ENCODE results near the gene SGMS2.

DNA sequence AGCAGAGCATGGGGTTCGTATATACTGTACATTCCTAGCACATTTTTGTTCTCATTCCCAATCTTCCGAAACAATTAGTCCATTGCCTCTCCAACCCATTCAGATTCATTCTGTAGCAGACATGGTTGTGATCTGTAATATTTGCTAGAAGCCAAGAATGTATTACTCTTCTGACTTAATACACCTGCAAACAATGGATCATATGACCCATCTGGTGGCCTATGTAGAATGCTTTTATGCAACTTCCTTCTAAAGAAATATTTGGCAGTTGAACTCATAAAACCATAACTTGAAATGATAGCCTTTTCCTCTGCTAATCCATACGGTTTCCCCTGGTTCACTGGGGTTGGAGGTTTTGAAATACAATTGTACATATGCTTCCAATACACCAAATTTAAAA is 32.8 kb upstream of the SGMS2 start:
- TF ChIP-seq RELA (IDR thresholded peaks at IDR 0.05; ENCODE audit: borderline replicate concordance, partially characterized antibody), result no peak
- TF ChIP-seq, protein P1, sequence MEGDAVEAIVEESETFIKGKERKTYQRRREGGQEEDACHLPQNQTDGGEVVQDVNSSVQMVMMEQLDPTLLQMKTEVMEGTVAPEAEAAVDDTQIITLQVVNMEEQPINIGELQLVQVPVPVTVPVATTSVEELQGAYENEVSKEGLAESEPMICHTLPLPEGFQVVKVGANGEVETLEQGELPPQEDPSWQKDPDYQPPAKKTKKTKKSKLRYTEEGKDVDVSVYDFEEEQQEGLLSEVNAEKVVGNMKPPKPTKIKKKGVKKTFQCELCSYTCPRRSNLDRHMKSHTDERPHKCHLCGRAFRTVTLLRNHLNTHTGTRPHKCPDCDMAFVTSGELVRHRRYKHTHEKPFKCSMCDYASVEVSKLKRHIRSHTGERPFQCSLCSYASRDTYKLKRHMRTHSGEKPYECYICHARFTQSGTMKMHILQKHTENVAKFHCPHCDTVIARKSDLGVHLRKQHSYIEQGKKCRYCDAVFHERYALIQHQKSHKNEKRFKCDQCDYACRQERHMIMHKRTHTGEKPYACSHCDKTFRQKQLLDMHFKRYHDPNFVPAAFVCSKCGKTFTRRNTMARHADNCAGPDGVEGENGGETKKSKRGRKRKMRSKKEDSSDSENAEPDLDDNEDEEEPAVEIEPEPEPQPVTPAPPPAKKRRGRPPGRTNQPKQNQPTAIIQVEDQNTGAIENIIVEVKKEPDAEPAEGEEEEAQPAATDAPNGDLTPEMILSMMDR (IDR thresholded peaks at IDR 0.05 in 2 of 3, conservative IDR thresholded peaks at IDR 0.05 in 1 of 3; ENCODE audit: control insufficient read depth in 2 of 3, extremely low read depth in 1 of 3, insufficient read depth in 1 of 3, low read depth in 3 of 3, low read length in 3 of 3), result no peak
- TF ChIP-seq POLR2A (IDR thresholded peaks at IDR 0.05; ENCODE audit: low read depth, low read length), result no peak
- no peak for TF ChIP-seq SMAD5 (IDR thresholded peaks at IDR 0.05; ENCODE audit: low read depth)
- TF ChIP-seq, protein P2, sequence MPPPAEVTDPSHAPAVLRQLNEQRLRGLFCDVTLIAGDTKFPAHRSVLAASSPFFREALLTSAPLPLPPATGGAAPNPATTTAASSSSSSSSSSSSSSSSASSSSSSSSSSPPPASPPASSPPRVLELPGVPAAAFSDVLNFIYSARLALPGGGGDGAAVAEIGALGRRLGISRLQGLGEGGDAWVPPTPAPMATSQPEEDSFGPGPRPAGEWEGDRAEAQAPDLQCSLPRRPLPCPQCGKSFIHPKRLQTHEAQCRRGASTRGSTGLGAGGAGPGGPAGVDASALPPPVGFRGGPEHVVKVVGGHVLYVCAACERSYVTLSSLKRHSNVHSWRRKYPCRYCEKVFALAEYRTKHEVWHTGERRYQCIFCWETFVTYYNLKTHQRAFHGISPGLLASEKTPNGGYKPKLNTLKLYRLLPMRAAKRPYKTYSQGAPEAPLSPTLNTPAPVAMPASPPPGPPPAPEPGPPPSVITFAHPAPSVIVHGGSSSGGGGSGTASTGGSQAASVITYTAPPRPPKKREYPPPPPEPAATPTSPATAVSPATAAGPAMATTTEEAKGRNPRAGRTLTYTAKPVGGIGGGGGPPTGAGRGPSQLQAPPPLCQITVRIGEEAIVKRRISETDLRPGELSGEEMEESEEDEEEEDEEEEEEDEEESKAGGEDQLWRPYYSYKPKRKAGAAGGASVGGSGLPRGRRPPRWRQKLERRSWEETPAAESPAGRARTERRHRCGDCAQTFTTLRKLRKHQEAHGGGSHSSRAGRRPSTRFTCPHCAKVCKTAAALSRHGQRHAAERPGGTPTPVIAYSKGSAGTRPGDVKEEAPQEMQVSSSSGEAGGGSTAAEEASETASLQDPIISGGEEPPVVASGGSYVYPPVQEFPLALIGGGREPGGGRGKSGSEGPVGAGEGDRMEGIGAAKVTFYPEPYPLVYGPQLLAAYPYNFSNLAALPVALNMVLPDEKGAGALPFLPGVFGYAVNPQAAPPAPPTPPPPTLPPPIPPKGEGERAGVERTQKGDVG (CRISPR knock-in tag; IDR thresholded peaks at IDR 0.05), result no peak
- TF ChIP-seq, protein P3, sequence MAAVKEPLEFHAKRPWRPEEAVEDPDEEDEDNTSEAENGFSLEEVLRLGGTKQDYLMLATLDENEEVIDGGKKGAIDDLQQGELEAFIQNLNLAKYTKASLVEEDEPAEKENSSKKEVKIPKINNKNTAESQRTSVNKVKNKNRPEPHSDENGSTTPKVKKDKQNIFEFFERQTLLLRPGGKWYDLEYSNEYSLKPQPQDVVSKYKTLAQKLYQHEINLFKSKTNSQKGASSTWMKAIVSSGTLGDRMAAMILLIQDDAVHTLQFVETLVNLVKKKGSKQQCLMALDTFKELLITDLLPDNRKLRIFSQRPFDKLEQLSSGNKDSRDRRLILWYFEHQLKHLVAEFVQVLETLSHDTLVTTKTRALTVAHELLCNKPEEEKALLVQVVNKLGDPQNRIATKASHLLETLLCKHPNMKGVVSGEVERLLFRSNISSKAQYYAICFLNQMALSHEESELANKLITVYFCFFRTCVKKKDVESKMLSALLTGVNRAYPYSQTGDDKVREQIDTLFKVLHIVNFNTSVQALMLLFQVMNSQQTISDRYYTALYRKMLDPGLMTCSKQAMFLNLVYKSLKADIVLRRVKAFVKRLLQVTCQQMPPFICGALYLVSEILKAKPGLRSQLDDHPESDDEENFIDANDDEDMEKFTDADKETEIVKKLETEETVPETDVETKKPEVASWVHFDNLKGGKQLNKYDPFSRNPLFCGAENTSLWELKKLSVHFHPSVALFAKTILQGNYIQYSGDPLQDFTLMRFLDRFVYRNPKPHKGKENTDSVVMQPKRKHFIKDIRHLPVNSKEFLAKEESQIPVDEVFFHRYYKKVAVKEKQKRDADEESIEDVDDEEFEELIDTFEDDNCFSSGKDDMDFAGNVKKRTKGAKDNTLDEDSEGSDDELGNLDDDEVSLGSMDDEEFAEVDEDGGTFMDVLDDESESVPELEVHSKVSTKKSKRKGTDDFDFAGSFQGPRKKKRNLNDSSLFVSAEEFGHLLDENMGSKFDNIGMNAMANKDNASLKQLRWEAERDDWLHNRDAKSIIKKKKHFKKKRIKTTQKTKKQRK (IDR thresholded peaks at IDR 0.05; ENCODE audit: low read depth, low read length), result no peak
- TF ChIP-seq, protein P4, sequence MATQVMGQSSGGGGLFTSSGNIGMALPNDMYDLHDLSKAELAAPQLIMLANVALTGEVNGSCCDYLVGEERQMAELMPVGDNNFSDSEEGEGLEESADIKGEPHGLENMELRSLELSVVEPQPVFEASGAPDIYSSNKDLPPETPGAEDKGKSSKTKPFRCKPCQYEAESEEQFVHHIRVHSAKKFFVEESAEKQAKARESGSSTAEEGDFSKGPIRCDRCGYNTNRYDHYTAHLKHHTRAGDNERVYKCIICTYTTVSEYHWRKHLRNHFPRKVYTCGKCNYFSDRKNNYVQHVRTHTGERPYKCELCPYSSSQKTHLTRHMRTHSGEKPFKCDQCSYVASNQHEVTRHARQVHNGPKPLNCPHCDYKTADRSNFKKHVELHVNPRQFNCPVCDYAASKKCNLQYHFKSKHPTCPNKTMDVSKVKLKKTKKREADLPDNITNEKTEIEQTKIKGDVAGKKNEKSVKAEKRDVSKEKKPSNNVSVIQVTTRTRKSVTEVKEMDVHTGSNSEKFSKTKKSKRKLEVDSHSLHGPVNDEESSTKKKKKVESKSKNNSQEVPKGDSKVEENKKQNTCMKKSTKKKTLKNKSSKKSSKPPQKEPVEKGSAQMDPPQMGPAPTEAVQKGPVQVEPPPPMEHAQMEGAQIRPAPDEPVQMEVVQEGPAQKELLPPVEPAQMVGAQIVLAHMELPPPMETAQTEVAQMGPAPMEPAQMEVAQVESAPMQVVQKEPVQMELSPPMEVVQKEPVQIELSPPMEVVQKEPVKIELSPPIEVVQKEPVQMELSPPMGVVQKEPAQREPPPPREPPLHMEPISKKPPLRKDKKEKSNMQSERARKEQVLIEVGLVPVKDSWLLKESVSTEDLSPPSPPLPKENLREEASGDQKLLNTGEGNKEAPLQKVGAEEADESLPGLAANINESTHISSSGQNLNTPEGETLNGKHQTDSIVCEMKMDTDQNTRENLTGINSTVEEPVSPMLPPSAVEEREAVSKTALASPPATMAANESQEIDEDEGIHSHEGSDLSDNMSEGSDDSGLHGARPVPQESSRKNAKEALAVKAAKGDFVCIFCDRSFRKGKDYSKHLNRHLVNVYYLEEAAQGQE (IDR thresholded peaks at IDR 0.05; ENCODE audit: low read depth, low read length), result no peak
- no peak for TF ChIP-seq SPI1 (IDR thresholded peaks at IDR 0.05; ENCODE audit: borderline replicate concordance, insufficient read depth, low read depth, low read length)
- no peak for TF ChIP-seq ZNF274 (IDR thresholded peaks at IDR 0.05; ENCODE audit: insufficient read depth, insufficient read length)
